GM12878 (cell line): Measurements from ENCODE around the gene NEK5. TPM values are rescaled to one million over a fixed set of nuclear protein-coding genes. Genes with fewer than 3 reads are reported as not detected.

Experiments
- ATAC-seq: fragments of 200-7000 bp; cut with Tn5 transposase; 3 replicates; pipeline ENCODE4 v1.9.1; 2020; ENCODE audit warnings: mild to moderate bottlenecking, moderate library complexity
- BruUV-seq: library from RNA; stranded (reverse); fragments of 400-500 nt; replicated peaks from 2 replicates; lab custom pipeline; 2021; lab: Mats Ljungman, UMichigan
- CTCF ChIA-PET: fragments of 300-600 bp; sonication (Branson Sonifier 250); formaldehyde crosslinking; extraction: SDS; loops from one replicate; lab custom pipeline; 2021; ENCODE audit warnings: inconsistent platforms; lab: Yijun Ruan, JAX
- POLR2A ChIA-PET: fragments of 350-600 bp; formaldehyde crosslinking; extraction: SDS; loops from one replicate; lab custom pipeline; 2021; ENCODE audit warnings: inconsistent platforms; lab: Charles Lee
- RAD21 ChIA-PET: fragments of 300-600 bp; sonication (Branson Sonifier 250); formaldehyde crosslinking; loops from one replicate; lab custom pipeline; 2023; ENCODE audit warnings: antibody characterized with exemption; ENCODE audit not compliant: unreplicated experiment; lab: Charles Lee
- SMC1A ChIA-PET: fragments of 300-600 bp; sonication (Branson Sonifier 250); formaldehyde crosslinking; loops from one replicate; lab custom pipeline; 2023; ENCODE audit not compliant: unreplicated experiment, uncharacterized antibody; lab: Charles Lee
- DNase-seq: peaks from one replicate; pipeline ENCODE4 v3.0.0-alpha.2; 2011; ENCODE audit warnings: low read depth, low spot score
- FAIRE-seq: peaks from 3 replicates; lab custom pipeline; 2011; peaks lifted over from hg19 to GRCh38; lab: Jason Lieb, UNC
- H2AFZ ChIP-seq: 2 replicates; pipeline ENCODE4 v1.6.0; 2011; ENCODE audit warnings: low read depth, low read length, control low read depth; ENCODE audit not compliant: control insufficient read depth
- H3K27ac ChIP-seq: 2 replicates; pipeline ENCODE4 v1.5.1; 2011; ENCODE audit warnings: control low read depth; ENCODE audit not compliant: control insufficient read depth, insufficient read depth
- H3K27me3 ChIP-seq, 2 experiments: replicated peaks in 1 of 2; 2 replicates each; pipeline versions ENCODE4 v1.6.0 to v1.6.1; 2011; ENCODE audit warnings: low read length in 1 of 2; ENCODE audit not compliant: control insufficient read depth in 2 of 2, insufficient read depth in 2 of 2
- H3K36me3 ChIP-seq, 2 experiments: 2 replicates each; pipeline ENCODE4 v1.5.1; 2011; ENCODE audit warnings: low read length in 1 of 2; ENCODE audit not compliant: control insufficient read depth in 2 of 2, insufficient read depth in 2 of 2
- H3K4me1 ChIP-seq: 2 replicates; pipeline ENCODE4 v1.6.1; 2011; ENCODE audit warnings: mild to moderate bottlenecking, low read length, moderate library complexity, mixed read lengths; ENCODE audit not compliant: control insufficient read depth, insufficient read depth
- H3K4me2 ChIP-seq: 2 replicates; pipeline ENCODE4 v1.6.0; 2011; ENCODE audit warnings: control low read depth; ENCODE audit not compliant: control insufficient read depth, insufficient read depth
- H3K4me3 ChIP-seq: fragments of 200-600 bp; sonication (generic); 2 replicates; pipeline ENCODE4 v1.5.1; 2016
- H3K79me2 ChIP-seq: 2 replicates; pipeline ENCODE4 v1.6.0; 2011; ENCODE audit warnings: low read length; ENCODE audit not compliant: control insufficient read depth, insufficient read depth
- H3K9ac ChIP-seq: 2 replicates; pipeline ENCODE4 v1.8.0; 2011; ENCODE audit warnings: low read length, control low read depth, mixed read lengths; ENCODE audit not compliant: control insufficient read depth, insufficient read depth
- H3K9me3 ChIP-seq: replicated peaks from 3 replicates; pipeline ENCODE4 v1.5.1; 2011; ENCODE audit warnings: mild to moderate bottlenecking, low read length; ENCODE audit not compliant: control insufficient read depth, insufficient read depth
- H4K20me1 ChIP-seq: 2 replicates; pipeline ENCODE4 v1.6.0; 2011; ENCODE audit not compliant: control insufficient read depth, insufficient read depth
- E2F8 ChIP-seq: fragments of 450-650 bp; IDR thresholded peaks from 2 replicates; pipeline ENCODE4 v1.6.1; 2018; ENCODE audit warnings: mild to moderate bottlenecking, low read depth, moderate library complexity; ENCODE audit not compliant: partially characterized antibody
- ESRRA ChIP-seq: IDR thresholded peaks from 2 replicates; pipeline ENCODE4 v1.6.1; 2012; ENCODE audit warnings: mild to moderate bottlenecking, low read length, improper control_type of control experiment
- ETV6 ChIP-seq, 2 experiments: fragments of 450-650 bp in 1 of 2; IDR thresholded peaks in 1 of 2; conservative IDR thresholded peaks in 1 of 2; 2 replicates each; pipeline ENCODE4 v1.6.1; 2014; ENCODE audit warnings: antibody characterized with exemption in 1 of 2, borderline replicate concordance in 1 of 2, low read depth in 1 of 2, mild to moderate bottlenecking in 1 of 2, moderate library complexity in 1 of 2
- IKZF1 ChIP-seq: fragments of 450-650 bp; conservative IDR thresholded peaks from 2 replicates; pipeline ENCODE4 v1.6.1; 2017; ENCODE audit warnings: antibody characterized with exemption, mild to moderate bottlenecking
- KAT2A ChIP-seq: conservative IDR thresholded peaks from 2 replicates; pipeline ENCODE4 v1.6.1; 2011; ENCODE audit warnings: low read depth, low read length; ENCODE audit not compliant: control insufficient read depth
- PKNOX1 ChIP-seq: fragments of 450-650 bp; IDR thresholded peaks from 2 replicates; pipeline ENCODE4 v1.6.1; 2016; ENCODE audit warnings: mild to moderate bottlenecking
- POLR2AphosphoS5 ChIP-seq: IDR thresholded peaks from 2 replicates; pipeline ENCODE4 v1.6.1; 2011; ENCODE audit warnings: mild to moderate bottlenecking, low read length, inconsistent platforms
- SMAD5 ChIP-seq: IDR thresholded peaks from 2 replicates; pipeline ENCODE4 v1.6.1; 2016; ENCODE audit warnings: antibody characterized with exemption, low read depth
- ZNF207 ChIP-seq: fragments of 450-650 bp; IDR thresholded peaks from 2 replicates; pipeline ENCODE4 v1.6.1; 2014; ENCODE audit warnings: antibody characterized with exemption, mild to moderate bottlenecking, borderline replicate concordance
- WGBS: methylation state at CpG from one replicate; pipeline ENCODE4 v1.1.6; 2016; ENCODE audit warnings: low lambda C conversion rate; ENCODE audit not compliant: insufficient replicate concordance, insufficient coverage; ENCODE audit errors: missing lambda C conversion rate; 5-methylcytosine and 5-hydroxymethylcytosine counted together
- in situ Hi-C: fragments of 300-500 bp; cut with MboI; formaldehyde crosslinking; loops from 9 replicates; pipeline ENCODE4 v1.14.3; 2018; ENCODE audit warnings: mixed read lengths
- intact Hi-C: fragments of 100-400 bp; cut with micrococcal nuclease; formaldehyde crosslinking; loops from one replicate; pipeline ENCODE4 v1.14.2; 2022; ENCODE audit not compliant: unreplicated experiment
- polyA plus RNA-seq, 11 experiments: library from polyadenylated mRNA; depleted of rRNA in 4 of 11; unstranded in 6 of 11; stranded (reverse) in 5 of 11; fragments of >200 nt; fragmentation: Nextera tagmentation in 4 of 11; fragmentation: Illumina TruSeq in 1 of 11; extraction: Ambion mirVana in 4 of 11; extraction: Trizol in 1 of 11; gene quantifications; 1 replicate in 1 of 11; 2 replicates in 10 of 11; pipeline versions ENCODE4 v1.2.1 to v1.2.3, GENCODE V29; 2011 to 2016; ENCODE audit warnings: inconsistent platforms in 2 of 11, missing spikeins in 2 of 11, low read depth in 1 of 11
- total RNA-seq, 4 experiments: library from RNA; depleted of rRNA in 3 of 4; stranded (reverse); fragments of >200 nt in 3 of 4; fragmentation: Illumina TruSeq in 1 of 4; extraction: Trizol in 1 of 4; gene quantifications; 2 replicates each; pipeline versions ENCODE4 v1.2.1 to v1.2.3, GENCODE V29; 2013 to 2021
- TF ChIP-seq, protein P1 (sequence below): IDR thresholded peaks from 2 replicates; pipeline ENCODE4 v1.6.1; 2012; ENCODE audit warnings: low read depth, low read length, improper control_type of control experiment

The NEK5 gene
- total and polyA plus RNA-seq, 10 of the 15 experiments (the other 5 are each of a cell fraction or from before 2014, with no cell fraction given), result 0.04 to 0.32 (median 0.20) TPM; not detected in 6

GRCh38 chr13:52118595-52118994 lies 10.3 kb downstream of the NEK5 start:
- Histone ChIP-seq H3K9me3 (no peaks in the 10 kb centered on the region), H3K4me2 (no peak overlapping the region), H3K27me3 (no peaks in the 10 kb centered on the region), H3K4me1 (no peaks in the 10 kb centered on the region), H3K9ac (no peak overlapping the region), H3K4me3 (no peak overlapping the region), H4K20me1 (no peaks in the 10 kb centered on the region), H3K79me2 (no peaks in the 10 kb centered on the region), H3K36me3 (no peaks in the 10 kb centered on the region), H3K27ac (no peak overlapping the region), H2AFZ (no peak overlapping the region)
- ChIA-PET RAD21 (no interaction called here), POLR2A (interaction anchor here (0.6 kb wide), 1 partner anchor 77 kb away, joined by 6 read pairs; no protein-coding TSS in a partner anchor), CTCF (interaction anchor here (1.5 kb wide), 1 partner anchor 8 kb away, joined by 3 read pairs; no protein-coding TSS in a partner anchor), SMC1A (no interaction called here)
- 27% methylated on average over 3 of the region's 3 CpGs for WGBS
- in situ Hi-C loops, result no loop called here
- TF ChIP-seq IKZF1 (no peak), ESRRA (no peak), SMAD5 (no peak), POLR2AphosphoS5 (no peak)
- TF ChIP-seq, protein P1, sequence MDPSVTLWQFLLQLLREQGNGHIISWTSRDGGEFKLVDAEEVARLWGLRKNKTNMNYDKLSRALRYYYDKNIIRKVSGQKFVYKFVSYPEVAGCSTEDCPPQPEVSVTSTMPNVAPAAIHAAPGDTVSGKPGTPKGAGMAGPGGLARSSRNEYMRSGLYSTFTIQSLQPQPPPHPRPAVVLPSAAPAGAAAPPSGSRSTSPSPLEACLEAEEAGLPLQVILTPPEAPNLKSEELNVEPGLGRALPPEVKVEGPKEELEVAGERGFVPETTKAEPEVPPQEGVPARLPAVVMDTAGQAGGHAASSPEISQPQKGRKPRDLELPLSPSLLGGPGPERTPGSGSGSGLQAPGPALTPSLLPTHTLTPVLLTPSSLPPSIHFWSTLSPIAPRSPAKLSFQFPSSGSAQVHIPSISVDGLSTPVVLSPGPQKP, result no peak
- BruUV-seq, result no TSS peak
- FAIRE-seq (no peak), DNase-seq (no peak), ATAC-seq (no peak)
- intact Hi-C loops, result no loop called here

- Histone ChIP-seq H3K4me1 (no peaks in the 10 kb centered on the region), H3K36me3 (no peaks in the 10 kb centered on the region), H4K20me1 (no peaks in the 10 kb centered on the region), H3K79me2 (no peaks in the 10 kb centered on the region), H3K27me3 (no peaks in the 10 kb centered on the region), H3K27ac (no peak overlapping the region), H2AFZ (no peak overlapping the region), H3K4me2 (no peak overlapping the region), H3K9ac (no peak overlapping the region), H3K9me3 (no peaks in the 10 kb centered on the region), H3K4me3 (no peak overlapping the region)
- no peak for ATAC-seq
- in situ Hi-C loops, result no loop called here
- no TSS peak for BruUV-seq
- WGBS, result 55% methylated on average over 2 of the region's 2 CpGs
- no peak for FAIRE-seq
- intact Hi-C loops, result no loop called here
- RAD21 ChIA-PET, result interaction anchor here (0.9 kb wide), 1 partner anchor 10 kb away, joined by 3 read pairs; no protein-coding TSS in a partner anchor
- CTCF ChIA-PET, result interaction anchor here (1.5 kb wide), 1 partner anchor 9 kb away, joined by 3 read pairs; no protein-coding TSS in a partner anchor
- DNase-seq, result no peak
- SMC1A ChIA-PET, result no interaction called here
- POLR2A ChIA-PET, result no interaction called here
- TF ChIP-seq SMAD5 (no peak), ETV6 (conservative IDR thresholded peaks at IDR 0.05 in 1 of 2, IDR thresholded peaks at IDR 0.05 in 1 of 2; ENCODE audit: borderline replicate concordance in 1 of 2, low read depth in 1 of 2) (no peak), PKNOX1 (no peak), ZNF207 (no peak), E2F8 (no peak), KAT2A (no peak)
Observed at GRCh38 chr13:52118095-52118494, 10.8 kb downstream of the NEK5 start.
